CD14-positive monocyte (primary cell): ENCODE measurements around the gene SLC5A4. TPM values are rescaled to one million over a fixed set of nuclear protein-coding genes. Genes with fewer than 3 reads are reported as not detected.
A peak's percentile ranks its signal among the peaks of the same experiment; 100 is the strongest.

Source experiments
- DNase-seq, 3 donors: peaks; one replicate each; pipeline ENCODE4 v3.0.0-alpha.2; 2011 to 2022
- H2AFZ ChIP-seq: 2 replicates; pipeline ENCODE4 v1.6.0; 2012; ENCODE audit warnings: mild to moderate bottlenecking, low read depth, low read length, inconsistent platforms; ENCODE audit not compliant: insufficient read depth, poor library complexity, severe bottlenecking
- H3K27ac ChIP-seq, 2 donors: 1 replicate in 1 of 2; 2 replicates in 1 of 2; pipeline ENCODE4 v1.5.1; 2012 to 2013; ENCODE audit warnings: low read length in 2 of 2, control low read depth in 1 of 2, inconsistent platforms in 1 of 2, low read depth in 1 of 2, mild to moderate bottlenecking in 1 of 2
- H3K27me3 ChIP-seq, 2 donors: one replicate each; pipeline versions ENCODE4 v1.6.0 to v1.6.1; 2011 to 2013; ENCODE audit warnings: low read length in 2 of 2; ENCODE audit not compliant: control insufficient read depth in 2 of 2, insufficient read depth in 2 of 2
- H3K36me3 ChIP-seq, 2 donors: replicated peaks in 1 of 2; 1 replicate in 1 of 2; 2 replicates in 1 of 2; pipeline versions ENCODE4 v1.5.1 to v1.6.1; 2012 to 2013; ENCODE audit warnings: low read length in 2 of 2, control low read depth in 1 of 2, inconsistent platforms in 1 of 2, mild to moderate bottlenecking in 1 of 2; ENCODE audit not compliant: insufficient read depth in 2 of 2, control insufficient read depth in 1 of 2
- H3K4me1 ChIP-seq, 2 donors: 1 replicate in 1 of 2; 2 replicates in 1 of 2; pipeline versions ENCODE4 v1.5.1 to v1.6.1; 2012 to 2013; ENCODE audit warnings: low read length in 2 of 2, control low read depth in 1 of 2, inconsistent platforms in 1 of 2, mild to moderate bottlenecking in 1 of 2, moderate library complexity in 1 of 2; ENCODE audit not compliant: insufficient read depth in 2 of 2, control insufficient read depth in 1 of 2
- H3K4me2 ChIP-seq: replicated peaks from 2 replicates; pipeline ENCODE3; 2012; ENCODE audit warnings: low read length, moderate library complexity, mild to moderate bottlenecking; ENCODE audit not compliant: poor library complexity, severe bottlenecking; ENCODE audit errors: extremely low read depth
- H3K4me3 ChIP-seq, 3 experiments: fragments of 200-600 bp in 1 of 3; sonication (generic) in 1 of 3; replicated peaks in 1 of 3; 1 replicate in 2 of 3; 2 replicates in 1 of 3; pipeline ENCODE4 v1.5.1; 2011 to 2013; ENCODE audit warnings: low read length in 3 of 3, mild to moderate bottlenecking in 3 of 3, control low read depth in 2 of 3, low read depth in 2 of 3, inconsistent platforms in 1 of 3, moderate library complexity in 1 of 3
- H3K79me2 ChIP-seq: 2 replicates; pipeline ENCODE4 v1.6.0; 2012; ENCODE audit warnings: mild to moderate bottlenecking, control low read depth, inconsistent platforms, low read length, moderate library complexity; ENCODE audit not compliant: insufficient read depth
- H3K9ac ChIP-seq: 2 replicates; pipeline ENCODE4 v1.6.0; 2017; ENCODE audit warnings: low read length, mild to moderate bottlenecking; ENCODE audit not compliant: insufficient read depth, poor library complexity, severe bottlenecking
- H3K9me3 ChIP-seq, 2 donors: replicated peaks in 1 of 2; 1 replicate in 1 of 2; 2 replicates in 1 of 2; pipeline versions ENCODE4 v1.5.1 to v1.6.1; 2012 to 2013; ENCODE audit warnings: low read length in 2 of 2, control low read depth in 1 of 2; ENCODE audit not compliant: control insufficient read depth in 1 of 2, insufficient read depth in 1 of 2
- H4K20me1 ChIP-seq: 2 replicates; pipeline ENCODE4 v1.6.0; 2012; ENCODE audit warnings: mild to moderate bottlenecking, low read length, control low read depth, moderate library complexity; ENCODE audit not compliant: insufficient read depth
- H3K27ac Mint-ChIP-seq, 7 donors: one replicate each; pipeline ENCODE4 v1.8.0; 2020; ENCODE audit warnings: mild to moderate bottlenecking in 7 of 7, mixed read lengths in 7 of 7, moderate library complexity in 6 of 7, inconsistent platforms in 2 of 7
- H3K27me3 Mint-ChIP-seq, 3 donors: one replicate each; pipeline ENCODE4 v1.8.0; 2021 to 2022; ENCODE audit warnings: low read depth in 3 of 3, mild to moderate bottlenecking in 3 of 3, mixed read lengths in 3 of 3, moderate library complexity in 3 of 3, inconsistent platforms in 1 of 3
- H3K36me3 Mint-ChIP-seq, 2 donors: one replicate each; pipeline ENCODE4 v1.8.0; 2020; ENCODE audit warnings: mixed read lengths in 2 of 2, inconsistent platforms in 1 of 2, mild to moderate bottlenecking in 1 of 2
- H3K4me1 Mint-ChIP-seq: one replicate; pipeline ENCODE4 v1.8.0; 2020; ENCODE audit warnings: mild to moderate bottlenecking, mixed read lengths
- H3K4me3 Mint-ChIP-seq, 2 donors: one replicate each; pipeline ENCODE4 v1.8.0; 2020; ENCODE audit warnings: mild to moderate bottlenecking in 2 of 2, mixed read lengths in 2 of 2, moderate library complexity in 1 of 2
- H3K9me3 Mint-ChIP-seq, 7 donors: one replicate each; pipeline ENCODE4 v1.8.0; 2020 to 2022; ENCODE audit warnings: mixed read lengths in 7 of 7, mild to moderate bottlenecking in 6 of 7, moderate library complexity in 6 of 7, inconsistent platforms in 2 of 7
- WGBS: methylation state at CpG from one replicate; pipeline ENCODE4 v1.1.5; 2013; ENCODE audit warnings: missing lambda C conversion rate; ENCODE audit not compliant: insufficient coverage; 5-methylcytosine and 5-hydroxymethylcytosine counted together
- intact Hi-C, 2 donors: fragments of 100-400 bp; cut with micrococcal nuclease; formaldehyde crosslinking; loops; one replicate each; pipeline versions ENCODE4 v1.15.0 to v1.15.1; 2023
- polyA plus RNA-seq, 3 donors: library from polyadenylated mRNA; depleted of rRNA in 1 of 3; unstranded in 2 of 3; stranded (reverse) in 1 of 3; fragments of 300-500 nt in 2 of 3; fragments of >200 nt in 1 of 3; fragmentation: Illumina TruSeq in 2 of 3; gene quantifications; 1 replicate in 2 of 3; 2 replicates in 1 of 3; pipeline ENCODE4 v1.2.3, GENCODE V29; 2012 to 2021
- TF ChIP-seq, protein P1 (sequence below): fragments of 200-600 bp; IDR thresholded peaks from one replicate; pipeline ENCODE4 v1.8.0; 2022; ENCODE audit warnings: antibody characterized with exemption, mild to moderate bottlenecking

The SLC5A4 gene
- polyA plus RNA-seq, 3 donors: not detected

DNA sequence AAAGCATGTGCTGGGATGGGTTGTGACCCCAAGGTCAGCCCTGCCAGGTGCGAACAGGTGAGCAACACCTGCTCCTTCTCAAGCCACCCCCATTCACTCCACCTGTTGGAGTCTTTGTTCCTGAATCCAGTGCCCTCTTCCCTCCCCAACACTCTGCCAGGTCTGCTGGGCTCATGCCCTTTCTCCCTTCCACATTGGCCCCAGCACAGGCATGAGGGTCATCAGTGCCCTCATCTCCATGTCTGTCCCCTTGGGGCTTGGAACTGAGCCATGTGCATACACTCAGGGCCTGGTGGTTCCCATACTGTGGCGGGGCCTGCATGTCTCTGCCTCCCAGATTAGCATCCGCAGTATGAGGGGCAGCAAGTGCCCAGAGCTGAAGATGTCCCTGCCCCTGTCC is 69.3 kb downstream of the SLC5A4 start:
- no peaks in the 10 kb centered on the region for H3K9me3 Mint-ChIP-seq

DNA sequence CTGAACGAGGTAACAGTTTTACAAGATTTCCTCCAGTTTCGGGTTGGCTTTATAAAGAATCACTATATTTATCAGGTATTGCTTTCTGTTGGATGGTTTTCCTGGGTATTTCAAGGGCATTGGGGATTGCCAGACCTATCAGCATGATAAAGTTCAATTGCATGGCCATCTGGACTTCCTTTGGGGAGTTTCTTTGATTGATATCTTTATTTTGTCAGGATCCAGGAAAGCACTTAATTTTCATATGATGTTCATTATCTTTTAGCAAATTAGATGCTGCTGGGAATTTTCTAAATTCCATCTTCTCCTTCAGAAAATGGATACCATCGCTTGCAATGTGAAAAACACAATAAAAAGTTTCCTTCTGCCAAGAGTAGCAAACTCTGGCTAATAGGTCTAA is 71.5 kb downstream of the SLC5A4 start:
- Mint-ChIP-seq H3K27me3 (peaks cover 6 to 24% (median 17%) of the 10 kb centered on the region in 3 donors), H3K27ac (no peak overlapping the region), H3K36me3 (no peaks in the 10 kb centered on the region), H3K4me3 (no peak overlapping the region), H3K9me3 (no peaks in the 10 kb centered on the region), H3K4me1 (no peaks in the 10 kb centered on the region)
- H3K27ac ChIP-seq: no peak overlapping the region
- no peaks in the 10 kb centered on the region for H3K4me1 ChIP-seq
- intact Hi-C loops: no loop called here
- WGBS: no CpG with 5 or more reads among the region's 3 CpGs
- peaks cover 0 to 6% of the 10 kb centered on the region in 2 donors for H3K27me3 ChIP-seq
- no peaks in the 10 kb centered on the region for H4K20me1 ChIP-seq
- no peaks in the 10 kb centered on the region for H3K79me2 ChIP-seq
- no peaks in the 10 kb centered on the region for H3K9me3 ChIP-seq
- no peak overlapping the region for H3K9ac ChIP-seq
- H3K36me3 ChIP-seq: no peaks in the 10 kb centered on the region
- H2AFZ ChIP-seq: no peak overlapping the region
- DNase-seq: no peak
- TF ChIP-seq, protein P1, sequence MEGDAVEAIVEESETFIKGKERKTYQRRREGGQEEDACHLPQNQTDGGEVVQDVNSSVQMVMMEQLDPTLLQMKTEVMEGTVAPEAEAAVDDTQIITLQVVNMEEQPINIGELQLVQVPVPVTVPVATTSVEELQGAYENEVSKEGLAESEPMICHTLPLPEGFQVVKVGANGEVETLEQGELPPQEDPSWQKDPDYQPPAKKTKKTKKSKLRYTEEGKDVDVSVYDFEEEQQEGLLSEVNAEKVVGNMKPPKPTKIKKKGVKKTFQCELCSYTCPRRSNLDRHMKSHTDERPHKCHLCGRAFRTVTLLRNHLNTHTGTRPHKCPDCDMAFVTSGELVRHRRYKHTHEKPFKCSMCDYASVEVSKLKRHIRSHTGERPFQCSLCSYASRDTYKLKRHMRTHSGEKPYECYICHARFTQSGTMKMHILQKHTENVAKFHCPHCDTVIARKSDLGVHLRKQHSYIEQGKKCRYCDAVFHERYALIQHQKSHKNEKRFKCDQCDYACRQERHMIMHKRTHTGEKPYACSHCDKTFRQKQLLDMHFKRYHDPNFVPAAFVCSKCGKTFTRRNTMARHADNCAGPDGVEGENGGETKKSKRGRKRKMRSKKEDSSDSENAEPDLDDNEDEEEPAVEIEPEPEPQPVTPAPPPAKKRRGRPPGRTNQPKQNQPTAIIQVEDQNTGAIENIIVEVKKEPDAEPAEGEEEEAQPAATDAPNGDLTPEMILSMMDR: no peak
- no peak overlapping the region for H3K4me3 ChIP-seq
- no peak overlapping the region for H3K4me2 ChIP-seq

More for the DNA sequence above, 69.3 kb downstream of the SLC5A4 start:
- no peaks in the 10 kb centered on the region for H3K36me3 Mint-ChIP-seq
- H3K27ac ChIP-seq: no peak overlapping the region
- H3K4me2 ChIP-seq: no peak overlapping the region
- no peaks in the 10 kb centered on the region for H3K9me3 ChIP-seq
- H3K27me3 ChIP-seq: no peaks in the 10 kb centered on the region
- no peak for DNase-seq
- H2AFZ ChIP-seq: no peak overlapping the region
- H3K9ac ChIP-seq: no peak overlapping the region
- H4K20me1 ChIP-seq: no peaks in the 10 kb centered on the region
- H3K27ac Mint-ChIP-seq: peak overlapping the region in 1 of 7 donors; percentile 38
- no peak overlapping the region for H3K4me3 ChIP-seq
- H3K4me3 Mint-ChIP-seq: no peak overlapping the region
- no peaks in the 10 kb centered on the region for H3K79me2 ChIP-seq
- H3K4me1 ChIP-seq: no peaks in the 10 kb centered on the region
- H3K27me3 Mint-ChIP-seq: peaks cover 2 to 24% (median 11%) of the 10 kb centered on the region in 3 donors
- no peaks in the 10 kb centered on the region for H3K4me1 Mint-ChIP-seq
- TF ChIP-seq, protein P1: no peak
- no peaks in the 10 kb centered on the region for H3K36me3 ChIP-seq
- WGBS: 92% methylated on average over 3 of the region's 3 CpGs
- intact Hi-C loops: no loop called here
